Measurements from ENCODE around the gene PAX2. TPM values are rescaled to one million over a fixed set of nuclear protein-coding genes. Genes with fewer than 3 reads are reported as not detected.

PAX2 gene
- total and polyA plus RNA-seq, 12 donors: 0.07 to 0.25 (median 0.10) TPM; not detected in 8

DNA sequence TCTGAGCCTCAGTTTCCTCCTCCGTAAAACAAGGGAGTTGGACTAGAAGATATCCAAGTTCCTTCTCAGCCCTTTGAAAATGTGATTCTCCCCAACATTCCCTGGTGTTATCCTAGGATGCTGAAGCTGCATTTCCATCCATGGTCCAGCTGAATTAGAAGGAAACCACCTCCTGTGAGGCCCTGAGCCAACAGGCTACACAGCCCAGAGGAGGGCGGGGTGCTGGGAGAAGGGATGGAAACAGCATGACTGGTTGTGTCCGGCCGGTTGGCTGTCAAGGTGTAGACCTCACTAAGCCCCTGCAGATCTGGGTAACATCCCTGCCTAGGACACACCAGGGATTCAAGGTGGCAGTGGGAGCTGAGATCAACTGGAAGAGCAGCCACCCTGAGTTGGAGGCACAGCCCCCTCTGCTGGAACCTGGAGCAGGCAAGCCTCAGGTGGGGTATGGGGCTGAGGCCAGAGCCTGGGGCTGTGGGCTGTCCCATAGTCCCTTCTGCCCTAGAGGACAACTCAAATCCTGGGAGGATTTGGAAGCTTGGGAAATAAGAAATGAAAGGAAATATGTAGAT is 72.0 kb downstream of the PAX2 start:
- Histone ChIP-seq H3K9me3 (replicated peaks in 1 of 3) (no peaks in the 10 kb centered on the region), H3K27ac (no peak overlapping the region), H3K4me3 (no peak overlapping the region), H3K27me3 (peaks cover 19% of the 10 kb centered on the region), H3K36me3 (replicated peaks in 1 of 2) (no peaks in the 10 kb centered on the region), H3K4me1 (replicated peaks in 1 of 2) (no peaks in the 10 kb centered on the region)
- intact Hi-C loops (cut with DNase I): no loop called here
- 69 to 81% (median 76%) methylated on average over 4 of the region's 4 CpGs for WGBS, 4 donors
- DNase-seq: peak in 1 of 7 donors; percentile 13
- TF ChIP-seq POLR2A (IDR thresholded peaks at IDR 0.05) (no peak), CTCF (IDR thresholded peaks at IDR 0.05) (no peak)

DNA sequence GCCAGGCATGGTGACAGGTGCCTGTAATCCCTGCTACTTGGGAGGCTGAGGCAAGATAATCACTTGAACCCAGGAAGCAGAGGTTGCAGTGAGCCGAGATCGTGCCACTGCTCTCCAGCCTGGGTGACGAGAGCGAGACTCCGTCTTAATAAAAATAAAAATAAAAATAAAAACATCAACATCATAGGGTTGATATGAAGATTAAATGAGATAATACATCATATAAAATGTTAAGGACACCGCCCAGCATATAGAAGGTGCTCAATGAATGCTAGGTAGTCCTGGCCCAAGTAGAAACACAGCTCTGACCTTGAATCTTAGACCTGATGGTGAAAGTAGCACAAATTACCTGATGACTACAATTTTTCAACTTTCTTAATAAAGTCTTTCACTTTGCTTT is 74.0 kb downstream of the PAX2 start:
- WGBS, 4 donors: 94 to 96% (median 95%) methylated on average over 6 of the region's 6 CpGs
- Histone ChIP-seq H3K27ac (no peak overlapping the region), H3K27me3 (peaks cover 22% of the 10 kb centered on the region), H3K4me3 (no peak overlapping the region), H3K4me1 (replicated peaks in 1 of 2) (no peaks in the 10 kb centered on the region), H3K36me3 (replicated peaks in 1 of 2) (no peaks in the 10 kb centered on the region), H3K9me3 (replicated peaks in 1 of 3) (no peaks in the 10 kb centered on the region)
- no peak for TF ChIP-seq CTCF (IDR thresholded peaks at IDR 0.05)
- no peak for TF ChIP-seq POLR2A (IDR thresholded peaks at IDR 0.05)
- DNase-seq: peak in 1 of 7 donors; percentile 3
- intact Hi-C loops (cut with DNase I): no loop called here

GRCh38 chr10:100823194-100823593 is 77.8 kb downstream of the PAX2 start:
- peak in 1 of 7 donors; percentile 3 for DNase-seq
- H3K9me3 ChIP-seq (replicated peaks in 1 of 3): no peaks in the 10 kb centered on the region
- WGBS, 4 donors: 57 to 64% (median 58%) methylated on average over 3 of the region's 3 CpGs
- no peak overlapping the region for H3K4me3 ChIP-seq
- intact Hi-C loops (cut with DNase I): no loop called here
- peaks cover 12 to 18% of the 10 kb centered on the region in 2 donors for H3K4me1 ChIP-seq (replicated peaks in 1 of 2)
- no peak overlapping the region for H3K27ac ChIP-seq
- no peak for TF ChIP-seq POLR2A (IDR thresholded peaks at IDR 0.05)
- no peak for TF ChIP-seq CTCF (IDR thresholded peaks at IDR 0.05)
- peaks cover 44% of the 10 kb centered on the region for H3K27me3 ChIP-seq
- no peaks in the 10 kb centered on the region for H3K36me3 ChIP-seq (replicated peaks in 1 of 2)

DNA sequence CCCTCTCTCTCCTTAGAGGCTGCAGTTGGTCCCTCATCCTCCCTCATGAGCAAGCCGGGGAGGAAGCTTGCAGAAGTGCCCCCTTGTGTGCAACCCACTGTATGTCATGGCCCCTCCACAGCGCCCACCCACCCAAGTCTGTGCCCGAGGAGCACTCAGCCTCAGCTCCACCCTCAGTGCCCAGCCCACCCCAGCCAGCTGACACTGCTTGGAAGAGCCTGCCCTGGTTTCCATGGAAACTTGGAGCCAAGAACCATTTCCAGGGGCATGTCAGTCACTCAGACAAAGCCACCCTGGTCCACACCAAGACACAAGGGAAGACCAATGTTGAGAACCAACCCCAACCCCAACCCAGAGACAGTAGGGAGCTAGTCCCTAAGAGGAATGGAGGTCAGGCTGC is 79.5 kb downstream of the PAX2 start:
- Histone ChIP-seq H3K4me3 (no peak overlapping the region), H3K27me3 (peaks cover 52% of the 10 kb centered on the region), H3K4me1 (replicated peaks in 1 of 2) (peaks cover 19 to 30% of the 10 kb centered on the region in 2 donors), H3K9me3 (replicated peaks in 1 of 3) (no peaks in the 10 kb centered on the region), H3K36me3 (replicated peaks in 1 of 2) (no peaks in the 10 kb centered on the region), H3K27ac (no peak overlapping the region)
- 55 to 67% (median 65%) methylated on average over 1 to 3 of the region's 3 CpGs for WGBS, 4 donors
- intact Hi-C loops (cut with DNase I): no loop called here
- DNase-seq: peak in 1 of 7 donors; percentile 4
- TF ChIP-seq CTCF (IDR thresholded peaks at IDR 0.05) (no peak), POLR2A (IDR thresholded peaks at IDR 0.05) (no peak)

All from adrenal gland (tissue), 12 donors.